HL-60 (cell line): ENCODE data around the gene ARAF.
A peak's percentile ranks its signal among the peaks of the same experiment; 100 is the strongest.

Experiments
- DNase-seq, 2 experiments: peaks; one replicate each; pipeline ENCODE4 v3.0.0-alpha.2; 2010 to 2020; ENCODE audit warnings: low read depth in 1 of 2, low spot score in 1 of 2
- H3K27ac ChIP-seq: fragments of 250-450 bp; sonication (Bioruptor Pico); replicated peaks from 2 replicates; pipeline ENCODE4 v1.5.1; 2020; ENCODE audit warnings: mild to moderate bottlenecking, moderate library complexity
- H3K27me3 ChIP-seq: fragments of 250-450 bp; sonication (Bioruptor Pico); 2 replicates; pipeline ENCODE4 v1.5.1; 2021; ENCODE audit warnings: mild to moderate bottlenecking, moderate library complexity; ENCODE audit not compliant: insufficient read depth, poor library complexity, severe bottlenecking
- H3K4me3 ChIP-seq: replicated peaks from 2 replicates; pipeline ENCODE4 v1.5.1; 2011; ENCODE audit warnings: mild to moderate bottlenecking, control low read depth, low read length; ENCODE audit not compliant: insufficient read depth
- CTCF ChIP-seq: IDR thresholded peaks from one replicate; pipeline ENCODE4 v1.5.1; 2011; ENCODE audit warnings: low read length, control low read depth, inconsistent platforms; ENCODE audit not compliant: insufficient read depth
- GABPA ChIP-seq: IDR thresholded peaks from 2 replicates; pipeline ENCODE4 v1.6.1; 2012; ENCODE audit warnings: low read depth
- POLR2AphosphoS5 ChIP-seq: IDR thresholded peaks from 2 replicates; pipeline ENCODE4 v1.6.1; 2012; ENCODE audit warnings: low read depth
- REST ChIP-seq: IDR thresholded peaks from 2 replicates; pipeline ENCODE4 v1.6.1; 2012; ENCODE audit warnings: low read depth; ENCODE audit not compliant: insufficient replicate concordance
- SPI1 ChIP-seq: IDR thresholded peaks from 2 replicates; pipeline ENCODE4 v1.6.1; 2012; ENCODE audit warnings: low read depth, mild to moderate bottlenecking, borderline replicate concordance

ARAF gene

GRCh38 chrX:47577901-47578300, 16.9 kb downstream of the ARAF start:
- no peak overlapping the region for H3K4me3 ChIP-seq
- H3K27ac ChIP-seq, result no peak overlapping the region
- TF ChIP-seq POLR2AphosphoS5 (no peak), CTCF (no peak), SPI1 (no peak), GABPA (no peak), REST (no peak)
- no peaks in the 10 kb centered on the region for H3K27me3 ChIP-seq
- DNase-seq, result no peak

GRCh38 chrX:47578692-47579091, 17.7 kb downstream of the ARAF start:
- no peak for TF ChIP-seq REST
- no peak for TF ChIP-seq POLR2AphosphoS5
- TF ChIP-seq SPI1, result no peak
- no peak for TF ChIP-seq GABPA
- TF ChIP-seq CTCF, result no peak
- DNase-seq, result no peak
- Histone ChIP-seq H3K4me3 (no peak overlapping the region), H3K27ac (no peak overlapping the region), H3K27me3 (no peaks in the 10 kb centered on the region)

GRCh38 chrX:47579537-47579936, 18.5 kb downstream of the ARAF start:
- no peak for TF ChIP-seq REST
- TF ChIP-seq SPI1, result no peak
- no peak for TF ChIP-seq GABPA
- TF ChIP-seq CTCF, result no peak
- TF ChIP-seq POLR2AphosphoS5, result no peak
- Histone ChIP-seq H3K27me3 (no peaks in the 10 kb centered on the region), H3K27ac (no peak overlapping the region), H3K4me3 (no peak overlapping the region)
- DNase-seq, result peak in 1 of 2 experiments; percentile 60
